ENCODE results near the gene VEGFD.

- TF ChIP-seq ASH2L (IDR thresholded peaks at IDR 0.05; ENCODE audit: insufficient read length, low read depth, low read length) (no peak), NCOA1 (CRISPR knock-in tag; IDR thresholded peaks at IDR 0.05) (no peak)
These were observed 15.8 kb upstream of the VEGFD start for GRCh38 chrX:15399962-15400391.
